ENCODE data around the gene RFFL. TPM values are rescaled to one million over a fixed set of nuclear protein-coding genes. Genes with fewer than 3 reads are reported as not detected.

The RFFL gene
- total and polyA plus RNA-seq, 2 of the 4 experiments (the other 2 are of a cell fraction): 11.6 to 19.2 TPM

DNA sequence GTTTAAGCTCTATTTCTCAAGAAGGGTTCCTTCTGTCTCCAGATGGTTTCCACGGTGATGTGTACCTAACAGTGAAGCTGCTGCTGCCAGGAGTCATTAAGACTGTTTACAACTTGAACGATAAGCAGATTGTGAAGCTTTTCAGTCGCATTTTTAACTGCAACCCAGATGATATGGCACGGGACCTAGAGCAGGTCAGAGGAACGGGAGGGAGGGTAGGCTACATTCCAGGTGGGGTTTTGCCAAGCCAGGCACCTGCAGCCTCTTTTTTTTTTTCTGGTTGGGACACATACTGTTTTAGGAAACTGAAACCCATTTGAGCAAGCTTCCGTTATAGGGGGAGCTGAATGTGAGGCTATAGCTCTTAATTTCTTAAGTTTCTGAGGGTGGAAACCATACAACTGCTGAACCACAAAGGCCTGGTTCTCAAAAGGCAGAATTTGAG lies 72.6 kb downstream of the RFFL start:
- Histone ChIP-seq H3K9me1 (ENCODE audit: insufficient read depth, low read length) (peaks cover 10% of the 10 kb centered on the region), H2BK120ac (ENCODE audit: low read depth, low read length) (no peak overlapping the region), H2AFZ (replicated peaks; ENCODE audit: low read length, poor library complexity) (no peak overlapping the region), H3K36me3 (ENCODE audit: control insufficient read depth, insufficient read depth, low read length) (peaks cover 45% of the 10 kb centered on the region), H3K9me3 (ENCODE audit: control insufficient read depth, insufficient read depth, low read length) (no peaks in the 10 kb centered on the region), H2AK9ac (replicated peaks; ENCODE audit: low read depth, low read length, poor library complexity) (no peak overlapping the region), H4K8ac (ENCODE audit: low read depth in 2 of 2, low read length in 2 of 2) (no peak overlapping the region), H3K23ac (ENCODE audit: low read depth, low read length) (no peak overlapping the region), H2BK15ac (ENCODE audit: low read depth, low read length) (no peak overlapping the region), H4K91ac (ENCODE audit: insufficient read depth, low read depth, low read length) (no peak overlapping the region), H3K4me3 (ENCODE audit: insufficient read depth, low read depth, low read length) (no peak overlapping the region), H3K27me3 (ENCODE audit: control insufficient read depth, insufficient read depth, low read length) (no peaks in the 10 kb centered on the region), H3K4ac (ENCODE audit: low read depth, low read length) (no peak overlapping the region), H3K14ac (replicated peaks; ENCODE audit: low read depth, low read length) (no peak overlapping the region), H3K18ac (ENCODE audit: low read depth, low read length) (no peak overlapping the region), H4K20me1 (ENCODE audit: insufficient read depth, low read length) (no peaks in the 10 kb centered on the region), H2BK5ac (ENCODE audit: low read depth, low read length, poor library complexity, severe bottlenecking) (no peak overlapping the region), H3K4me2 (ENCODE audit: low read depth, low read length) (no peak overlapping the region), H4K5ac (ENCODE audit: low read depth, low read length) (no peak overlapping the region), H3K79me1 (ENCODE audit: low read depth in 1 of 2, low read length in 2 of 2) (peaks cover 7 to 13% of the 10 kb centered on the region in 2 experiments; a peak in 3 of 4 replicates), H2AK5ac (ENCODE audit: low read depth, low read length) (no peak overlapping the region), H3K4me1 (ENCODE audit: control insufficient read depth, insufficient read depth, low read length) (no peaks in the 10 kb centered on the region), H3K27ac (ENCODE audit: insufficient read depth, low read length) (no peak overlapping the region), H3K9ac (ENCODE audit: low read depth, low read length) (no peak overlapping the region), H2BK20ac (ENCODE audit: low read depth, low read length) (no peak overlapping the region), H3K56ac (ENCODE audit: extremely low read depth, insufficient read depth, low read length) (no peak overlapping the region)
- ChIA-PET CTCF (interaction anchor here (0.6 to 1.6 kb wide), 2 partner anchors 10 to 99 kb away, joined by 3 to 4 read pairs; no protein-coding TSS in a partner anchor), POLR2A (ENCODE audit: unreplicated experiment) (no interaction called here)
- 24% methylated on average over 3 of the region's 6 CpGs; no CpG with 5 or more reads in 1 of the 2 experiments for WGBS, 2 experiments (ENCODE audit: extremely low coverage in 2 of 2, insufficient read length in 1 of 2)
- in situ Hi-C loops (cut with MboI; ENCODE audit: low sequenced_read_pairs) (loop anchor here (25.0 kb wide), 1 partner anchor 596 kb away; the partner anchor contains the start of genes AP2B1 and PEX12), dilution Hi-C loops (cut with HindIII; ENCODE audit: low sequenced_read_pairs, unreplicated experiment) (no loop called here), intact Hi-C loops (cut with micrococcal nuclease) (loop anchor here (10.0 kb wide), 1 partner anchor 554 kb away; no protein-coding TSS in a partner anchor)
- ATAC-seq (ENCODE audit: low read depth) (peak; percentile 48; the same call in 1 of the 2 replicates), DNase-seq (peak; percentile 60)
- BruUV-seq (replicated peaks): no TSS peak
- TF ChIP-seq, protein P1, sequence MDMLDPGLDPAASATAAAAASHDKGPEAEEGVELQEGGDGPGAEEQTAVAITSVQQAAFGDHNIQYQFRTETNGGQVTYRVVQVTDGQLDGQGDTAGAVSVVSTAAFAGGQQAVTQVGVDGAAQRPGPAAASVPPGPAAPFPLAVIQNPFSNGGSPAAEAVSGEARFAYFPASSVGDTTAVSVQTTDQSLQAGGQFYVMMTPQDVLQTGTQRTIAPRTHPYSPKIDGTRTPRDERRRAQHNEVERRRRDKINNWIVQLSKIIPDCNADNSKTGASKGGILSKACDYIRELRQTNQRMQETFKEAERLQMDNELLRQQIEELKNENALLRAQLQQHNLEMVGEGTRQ (IDR thresholded peaks at IDR 0.05; ENCODE audit: low read depth, low read length): no peak
- TF ChIP-seq BHLHE40 (IDR thresholded peaks at IDR 0.05; ENCODE audit: low read depth, low read length): no peak
- no peak for TF ChIP-seq MAFK (IDR thresholded peaks at IDR 0.05; ENCODE audit: low read depth, low read length)
- no peak for TF ChIP-seq MXI1 (IDR thresholded peaks at IDR 0.05; ENCODE audit: borderline replicate concordance, low read depth, low read length)
- TF ChIP-seq, protein P2, sequence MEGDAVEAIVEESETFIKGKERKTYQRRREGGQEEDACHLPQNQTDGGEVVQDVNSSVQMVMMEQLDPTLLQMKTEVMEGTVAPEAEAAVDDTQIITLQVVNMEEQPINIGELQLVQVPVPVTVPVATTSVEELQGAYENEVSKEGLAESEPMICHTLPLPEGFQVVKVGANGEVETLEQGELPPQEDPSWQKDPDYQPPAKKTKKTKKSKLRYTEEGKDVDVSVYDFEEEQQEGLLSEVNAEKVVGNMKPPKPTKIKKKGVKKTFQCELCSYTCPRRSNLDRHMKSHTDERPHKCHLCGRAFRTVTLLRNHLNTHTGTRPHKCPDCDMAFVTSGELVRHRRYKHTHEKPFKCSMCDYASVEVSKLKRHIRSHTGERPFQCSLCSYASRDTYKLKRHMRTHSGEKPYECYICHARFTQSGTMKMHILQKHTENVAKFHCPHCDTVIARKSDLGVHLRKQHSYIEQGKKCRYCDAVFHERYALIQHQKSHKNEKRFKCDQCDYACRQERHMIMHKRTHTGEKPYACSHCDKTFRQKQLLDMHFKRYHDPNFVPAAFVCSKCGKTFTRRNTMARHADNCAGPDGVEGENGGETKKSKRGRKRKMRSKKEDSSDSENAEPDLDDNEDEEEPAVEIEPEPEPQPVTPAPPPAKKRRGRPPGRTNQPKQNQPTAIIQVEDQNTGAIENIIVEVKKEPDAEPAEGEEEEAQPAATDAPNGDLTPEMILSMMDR (conservative IDR thresholded peaks at IDR 0.05; ENCODE audit: low read depth, low read length): no peak
- TF ChIP-seq FOS (IDR thresholded peaks at IDR 0.05; ENCODE audit: low read depth, low read length): no peak
- no peak for TF ChIP-seq RAD21 (IDR thresholded peaks at IDR 0.05; ENCODE audit: low read length)
- no peak for TF ChIP-seq CHD1 (IDR thresholded peaks at IDR 0.05; ENCODE audit: low read depth, low read length)
- TF ChIP-seq, protein P3, sequence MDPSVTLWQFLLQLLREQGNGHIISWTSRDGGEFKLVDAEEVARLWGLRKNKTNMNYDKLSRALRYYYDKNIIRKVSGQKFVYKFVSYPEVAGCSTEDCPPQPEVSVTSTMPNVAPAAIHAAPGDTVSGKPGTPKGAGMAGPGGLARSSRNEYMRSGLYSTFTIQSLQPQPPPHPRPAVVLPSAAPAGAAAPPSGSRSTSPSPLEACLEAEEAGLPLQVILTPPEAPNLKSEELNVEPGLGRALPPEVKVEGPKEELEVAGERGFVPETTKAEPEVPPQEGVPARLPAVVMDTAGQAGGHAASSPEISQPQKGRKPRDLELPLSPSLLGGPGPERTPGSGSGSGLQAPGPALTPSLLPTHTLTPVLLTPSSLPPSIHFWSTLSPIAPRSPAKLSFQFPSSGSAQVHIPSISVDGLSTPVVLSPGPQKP (IDR thresholded peaks at IDR 0.05; ENCODE audit: borderline replicate concordance, low read depth, low read length): no peak
- TF ChIP-seq SMC3 (IDR thresholded peaks at IDR 0.05; ENCODE audit: low read depth, low read length): no peak
- no peak for TF ChIP-seq POLR2A (IDR thresholded peaks at IDR 0.05; ENCODE audit: low read depth, low read length)
- no peak for TF ChIP-seq RFX5 (IDR thresholded peaks at IDR 0.05; ENCODE audit: low read depth, low read length)
- no peak for TF ChIP-seq CEBPB (IDR thresholded peaks at IDR 0.05; ENCODE audit: low read depth, low read length)
- no peak for TF ChIP-seq NFE2L2 (IDR thresholded peaks at IDR 0.05; ENCODE audit: low read depth, low read length)
- no peak for TF ChIP-seq RCOR1 (IDR thresholded peaks at IDR 0.05; ENCODE audit: insufficient replicate concordance, low read length)
- no peak for TF ChIP-seq MAZ (IDR thresholded peaks at IDR 0.05; ENCODE audit: borderline replicate concordance, low read depth, low read length)
